ENCODE measurements around the gene AVPR2. TPM values are rescaled to one million over a fixed set of nuclear protein-coding genes. Genes with fewer than 3 reads are reported as not detected.

AVPR2 gene
- polyA plus RNA-seq, 4 donors = 0.31 to 3.5 TPM; not detected in 2

GRCh38 chrX:153885968-153886903, 18.2 kb upstream of the AVPR2 start, which contains the start of gene L1CAM:
L1CAM (minus strand) TSS chrX:153886173; CDS start chrX:153875836, 10,337 bp downstream.
- FAIRE-seq (no peak), DNase-seq (no peak)
- peaks cover 16 to 48% (median 19%) of the 10 kb centered on the region in 3 donors for H3K27me3 ChIP-seq (ENCODE audit: control insufficient read depth in 3 of 3, insufficient read depth in 3 of 3, low read length in 3 of 3)
- H3K36me3 ChIP-seq (ENCODE audit: control insufficient read depth in 3 of 3, insufficient read depth in 2 of 3, low read depth in 1 of 3, low read length in 3 of 3) = no peaks in the 10 kb centered on the region
- peak within 1 kb of the TSS in 1 of 3 donors; percentile 15 for H3K4me3 ChIP-seq (ENCODE audit: low read depth in 1 of 3, low read length in 3 of 3)
- H3K9me3 ChIP-seq (ENCODE audit: control insufficient read depth in 2 of 2, insufficient read depth in 1 of 2, low read depth in 1 of 2, low read length in 1 of 2) = no peaks in the 10 kb centered on the region
- no peak within 1 kb of the TSS for H3K27ac ChIP-seq (ENCODE audit: low read depth in 1 of 3, low read length in 2 of 3)
- peaks cover 0 to 3% (median 0%) of the 10 kb centered on the region in 3 donors for H3K4me1 ChIP-seq (ENCODE audit: control insufficient read depth in 3 of 3, insufficient read depth in 2 of 3, low read depth in 1 of 3, low read length in 2 of 3)
- WGBS, 3 donors = 3 to 36% (median 7%) methylated on average over 13 to 81 of the region's 94 CpGs

DNA sequence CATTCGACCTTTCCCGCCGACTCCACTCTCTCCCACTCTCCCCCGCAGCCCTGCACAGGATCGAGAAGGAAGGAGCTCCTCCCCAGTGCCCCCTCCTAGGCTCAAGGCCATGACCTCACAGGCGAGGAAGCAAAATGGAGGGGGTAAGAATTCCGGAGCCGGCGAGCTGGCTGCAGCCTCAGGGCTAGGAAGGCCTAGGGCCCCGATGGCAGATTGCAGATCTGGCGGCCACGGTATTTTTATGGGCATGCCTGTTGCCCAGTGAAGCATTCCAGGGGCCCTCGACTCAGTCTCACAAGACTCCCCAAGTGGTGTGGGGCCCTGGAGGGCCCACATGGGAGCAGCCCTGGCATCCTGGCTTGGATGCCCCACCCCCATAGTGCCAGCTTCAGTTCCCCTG, 17.6 kb upstream of the AVPR2 start:
- Histone ChIP-seq H3K36me3 (ENCODE audit: control insufficient read depth in 3 of 3, insufficient read depth in 2 of 3, low read depth in 1 of 3, low read length in 3 of 3) (no peaks in the 10 kb centered on the region), H3K27me3 (ENCODE audit: control insufficient read depth in 3 of 3, insufficient read depth in 3 of 3, low read length in 3 of 3) (peaks cover 13 to 48% (median 19%) of the 10 kb centered on the region in 3 donors), H3K4me1 (ENCODE audit: control insufficient read depth in 3 of 3, insufficient read depth in 2 of 3, low read depth in 1 of 3, low read length in 2 of 3) (peaks cover 0 to 3% (median 0%) of the 10 kb centered on the region in 3 donors), H3K27ac (ENCODE audit: low read depth in 1 of 3, low read length in 2 of 3) (no peak overlapping the region), H3K4me3 (ENCODE audit: low read depth in 1 of 3, low read length in 3 of 3) (no peak overlapping the region), H3K9me3 (ENCODE audit: control insufficient read depth in 2 of 2, insufficient read depth in 1 of 2, low read depth in 1 of 2, low read length in 1 of 2) (no peaks in the 10 kb centered on the region)
- 12 to 40% (median 25%) methylated on average over 9 to 13 of the region's 13 CpGs for WGBS, 3 donors
- FAIRE-seq = no peak
- DNase-seq = no peak

DNA sequence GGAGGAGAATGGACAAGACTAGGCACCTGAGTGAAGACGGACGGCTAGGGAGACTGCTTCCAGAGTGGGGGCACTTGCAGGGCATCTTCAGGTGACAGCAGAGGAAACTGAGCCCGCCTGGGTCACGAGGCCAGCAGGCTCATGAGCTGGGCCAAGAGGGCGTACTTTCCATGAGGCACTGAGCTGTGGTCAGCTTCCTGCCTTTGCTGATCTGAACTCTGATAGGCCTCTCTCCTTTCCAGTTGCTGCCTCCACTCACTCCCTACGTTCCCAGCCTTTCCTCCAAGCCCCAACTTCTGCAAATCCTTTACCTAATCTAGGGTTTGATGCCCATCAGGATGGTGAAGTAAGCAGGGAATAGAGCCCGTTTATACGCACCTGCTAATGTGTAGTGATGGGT, 17.1 kb upstream of the AVPR2 start:
- DNase-seq (no peak), FAIRE-seq (no peak)
- WGBS, 3 donors = 64 to 82% (median 77%) methylated on average over 8 of the region's 8 CpGs
- Histone ChIP-seq H3K27ac (ENCODE audit: low read depth in 1 of 3, low read length in 2 of 3) (no peak overlapping the region), H3K36me3 (ENCODE audit: control insufficient read depth in 3 of 3, insufficient read depth in 2 of 3, low read depth in 1 of 3, low read length in 3 of 3) (no peaks in the 10 kb centered on the region), H3K4me1 (ENCODE audit: control insufficient read depth in 3 of 3, insufficient read depth in 2 of 3, low read depth in 1 of 3, low read length in 2 of 3) (peaks cover 0 to 2% (median 0%) of the 10 kb centered on the region in 3 donors), H3K27me3 (ENCODE audit: control insufficient read depth in 3 of 3, insufficient read depth in 3 of 3, low read length in 3 of 3) (peaks cover 12 to 48% (median 19%) of the 10 kb centered on the region in 3 donors), H3K9me3 (ENCODE audit: control insufficient read depth in 2 of 2, insufficient read depth in 1 of 2, low read depth in 1 of 2, low read length in 1 of 2) (no peaks in the 10 kb centered on the region), H3K4me3 (ENCODE audit: low read depth in 1 of 3, low read length in 3 of 3) (no peak overlapping the region)

DNA sequence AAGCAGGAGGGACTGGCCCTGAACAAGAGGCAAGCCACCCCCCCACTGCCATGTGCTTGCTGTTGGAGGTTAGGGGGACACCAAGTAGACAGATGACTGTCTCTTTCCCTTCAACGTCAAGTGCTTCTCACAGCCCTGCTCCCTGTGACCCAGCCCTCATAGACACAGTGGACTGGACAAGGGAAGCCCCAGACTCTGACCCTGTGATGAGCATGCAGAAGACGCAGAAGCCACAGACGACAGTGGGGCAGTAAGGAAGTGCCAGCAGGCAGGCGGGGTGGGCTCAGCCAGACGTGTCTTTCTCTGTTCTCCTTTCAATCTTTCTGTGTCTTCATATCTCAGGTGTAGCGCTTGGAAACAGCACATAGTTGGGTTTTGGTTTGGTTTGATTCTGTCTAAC, 16.1 kb upstream of the AVPR2 start:
- Histone ChIP-seq H3K36me3 (ENCODE audit: control insufficient read depth in 3 of 3, insufficient read depth in 2 of 3, low read depth in 1 of 3, low read length in 3 of 3) (no peaks in the 10 kb centered on the region), H3K27me3 (ENCODE audit: control insufficient read depth in 3 of 3, insufficient read depth in 3 of 3, low read length in 3 of 3) (peaks cover 12 to 40% (median 16%) of the 10 kb centered on the region in 3 donors), H3K4me1 (ENCODE audit: control insufficient read depth in 3 of 3, insufficient read depth in 2 of 3, low read depth in 1 of 3, low read length in 2 of 3) (no peaks in the 10 kb centered on the region), H3K9me3 (ENCODE audit: control insufficient read depth in 2 of 2, insufficient read depth in 1 of 2, low read depth in 1 of 2, low read length in 1 of 2) (no peaks in the 10 kb centered on the region), H3K27ac (ENCODE audit: low read depth in 1 of 3, low read length in 2 of 3) (no peak overlapping the region), H3K4me3 (ENCODE audit: low read depth in 1 of 3, low read length in 3 of 3) (no peak overlapping the region)
- FAIRE-seq (no peak), DNase-seq (no peak)
- WGBS, 3 donors = 44 to 60% (median 58%) methylated on average over 5 to 6 of the region's 6 CpGs

DNA sequence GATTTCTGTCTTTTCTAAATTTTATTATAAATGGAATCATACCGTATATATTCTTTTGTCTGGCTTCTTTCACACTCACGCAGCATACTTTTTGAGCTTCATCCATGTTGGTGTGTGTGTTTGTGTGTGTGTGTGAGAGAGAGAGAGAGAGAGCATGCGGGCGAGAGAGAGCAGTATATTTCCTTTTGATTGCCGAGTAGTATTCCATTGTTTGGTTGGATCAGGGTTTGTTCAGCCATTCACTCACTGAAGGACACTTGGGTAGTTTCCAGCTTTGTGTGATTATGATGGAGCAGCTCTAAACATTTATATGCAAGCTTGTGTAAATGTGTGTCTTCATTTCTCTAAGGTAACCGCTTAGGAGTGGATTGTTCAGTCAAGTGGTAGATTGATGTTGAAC, 15.3 kb upstream of the AVPR2 start:
- H3K4me1 ChIP-seq (ENCODE audit: control insufficient read depth in 3 of 3, insufficient read depth in 2 of 3, low read depth in 1 of 3, low read length in 2 of 3) = no peaks in the 10 kb centered on the region
- peaks cover 12 to 32% (median 14%) of the 10 kb centered on the region in 3 donors for H3K27me3 ChIP-seq (ENCODE audit: control insufficient read depth in 3 of 3, insufficient read depth in 3 of 3, low read length in 3 of 3)
- WGBS, 3 donors = 86 to 97% (median 94%) methylated on average over 6 of the region's 6 CpGs
- FAIRE-seq = no peak
- H3K4me3 ChIP-seq (ENCODE audit: low read depth in 1 of 3, low read length in 3 of 3) = no peak overlapping the region
- no peaks in the 10 kb centered on the region for H3K9me3 ChIP-seq (ENCODE audit: control insufficient read depth in 2 of 2, insufficient read depth in 1 of 2, low read depth in 1 of 2, low read length in 1 of 2)
- no peak overlapping the region for H3K27ac ChIP-seq (ENCODE audit: low read depth in 1 of 3, low read length in 2 of 3)
- H3K36me3 ChIP-seq (ENCODE audit: control insufficient read depth in 3 of 3, insufficient read depth in 2 of 3, low read depth in 1 of 3, low read length in 3 of 3) = no peaks in the 10 kb centered on the region
- no peak for DNase-seq

DNA sequence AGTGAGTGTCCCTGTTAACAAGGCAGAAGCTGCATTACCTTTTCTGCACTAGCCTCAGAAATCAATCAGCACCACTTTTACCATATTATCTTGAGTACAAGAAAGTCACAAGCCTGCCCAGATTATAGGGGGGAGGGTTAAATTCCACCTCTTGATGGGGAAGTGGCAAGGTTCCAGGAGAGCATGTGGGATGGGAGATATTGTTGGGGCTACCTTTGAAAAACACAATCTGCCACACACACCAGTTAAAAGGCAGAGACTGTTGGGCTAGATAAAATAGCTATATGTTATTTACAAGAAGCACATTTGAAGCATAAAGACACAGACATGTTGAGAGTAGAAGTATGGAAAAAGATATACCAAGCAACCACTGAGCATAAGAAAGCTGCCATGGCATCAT, 6.6 kb upstream of the AVPR2 start:
- no peaks in the 10 kb centered on the region for H3K4me1 ChIP-seq (ENCODE audit: control insufficient read depth in 3 of 3, insufficient read depth in 2 of 3, low read depth in 1 of 3, low read length in 2 of 3)
- no peak overlapping the region for H3K4me3 ChIP-seq (ENCODE audit: low read depth in 1 of 3, low read length in 3 of 3)
- no peaks in the 10 kb centered on the region for H3K9me3 ChIP-seq (ENCODE audit: control insufficient read depth in 2 of 2, insufficient read depth in 1 of 2, low read depth in 1 of 2, low read length in 1 of 2)
- H3K27ac ChIP-seq (ENCODE audit: low read depth in 1 of 3, low read length in 2 of 3) = no peak overlapping the region
- DNase-seq (no peak), FAIRE-seq (no peak)
- no peaks in the 10 kb centered on the region for H3K36me3 ChIP-seq (ENCODE audit: control insufficient read depth in 3 of 3, insufficient read depth in 2 of 3, low read depth in 1 of 3, low read length in 3 of 3)
- H3K27me3 ChIP-seq (ENCODE audit: control insufficient read depth in 3 of 3, insufficient read depth in 3 of 3, low read length in 3 of 3) = peaks cover 0 to 2% (median 0%) of the 10 kb centered on the region in 3 donors

- Histone ChIP-seq H3K4me3 (ENCODE audit: low read depth in 1 of 3, low read length in 3 of 3) (no peak overlapping the region), H3K4me1 (ENCODE audit: control insufficient read depth in 3 of 3, insufficient read depth in 2 of 3, low read depth in 1 of 3, low read length in 2 of 3) (peaks cover 0 to 4% (median 0%) of the 10 kb centered on the region in 3 donors), H3K36me3 (ENCODE audit: control insufficient read depth in 3 of 3, insufficient read depth in 2 of 3, low read depth in 1 of 3, low read length in 3 of 3) (no peaks in the 10 kb centered on the region), H3K27me3 (ENCODE audit: control insufficient read depth in 3 of 3, insufficient read depth in 3 of 3, low read length in 3 of 3) (peaks cover 0 to under 1% (median 0%) of the 10 kb centered on the region in 3 donors), H3K27ac (ENCODE audit: low read depth in 1 of 3, low read length in 2 of 3) (no peak overlapping the region), H3K9me3 (ENCODE audit: control insufficient read depth in 2 of 2, insufficient read depth in 1 of 2, low read depth in 1 of 2, low read length in 1 of 2) (no peaks in the 10 kb centered on the region)
- FAIRE-seq (no peak), DNase-seq (peak in 1 of 2 donors; percentile 34)
- 24 to 49% (median 31%) methylated on average over 21 to 26 of the region's 26 CpGs for WGBS, 3 donors
These were observed 3.4 kb upstream of the AVPR2 start for GRCh38 chrX:153900831-153901752.

DNA sequence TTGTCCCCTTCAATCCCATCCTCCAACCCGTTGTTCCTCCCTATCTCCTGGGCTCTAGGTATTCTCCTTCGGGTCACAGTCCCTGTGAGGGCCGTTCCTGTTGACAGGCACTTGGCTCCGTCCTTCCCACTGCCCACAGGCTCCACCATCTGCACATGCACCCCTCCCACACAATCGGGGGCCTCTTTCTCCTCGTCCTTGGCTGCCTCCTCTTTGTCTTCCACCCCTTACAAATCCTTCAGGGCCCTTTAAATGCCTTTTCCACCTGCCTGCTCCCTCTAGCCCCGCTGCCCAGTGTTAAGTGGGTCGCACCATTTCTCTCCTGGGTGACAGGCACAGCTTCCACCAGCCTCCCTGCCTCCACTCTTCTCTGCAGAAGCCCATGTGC, 2.7 kb upstream of the AVPR2 start:
- 51 to 58% (median 51%) methylated on average over 8 of the region's 8 CpGs for WGBS, 3 donors
- Histone ChIP-seq H3K27me3 (ENCODE audit: control insufficient read depth in 3 of 3, insufficient read depth in 3 of 3, low read length in 3 of 3) (no peaks in the 10 kb centered on the region), H3K9me3 (ENCODE audit: control insufficient read depth in 2 of 2, insufficient read depth in 1 of 2, low read depth in 1 of 2, low read length in 1 of 2) (no peaks in the 10 kb centered on the region), H3K36me3 (ENCODE audit: control insufficient read depth in 3 of 3, insufficient read depth in 2 of 3, low read depth in 1 of 3, low read length in 3 of 3) (no peaks in the 10 kb centered on the region), H3K4me3 (ENCODE audit: low read depth in 1 of 3, low read length in 3 of 3) (no peak overlapping the region), H3K27ac (ENCODE audit: low read depth in 1 of 3, low read length in 2 of 3) (no peak overlapping the region), H3K4me1 (ENCODE audit: control insufficient read depth in 3 of 3, insufficient read depth in 2 of 3, low read depth in 1 of 3, low read length in 2 of 3) (peaks cover 0 to 4% (median 0%) of the 10 kb centered on the region in 3 donors)
- DNase-seq (no peak), FAIRE-seq (no peak)
